GM12865 (cell line): ENCODE measurements around the gene SLCO3A1.
"Not testable (repeated sequence)": the region's sequence is repeated elsewhere in the genome, so short reads cannot be mapped to it uniquely, and the experiment has no call there.

Source experiments
- DNase-seq: peaks from one replicate; pipeline ENCODE4 v3.0.0; 2010; ENCODE audit warnings: low read depth
- H3K4me3 ChIP-seq: 2 replicates; pipeline ENCODE4 v1.5.1; 2011; ENCODE audit warnings: mild to moderate bottlenecking, low read depth, low read length, control low read depth
- TF ChIP-seq, protein P1 (sequence below): IDR thresholded peaks from 2 replicates; pipeline ENCODE4 v1.5.1; 2011; ENCODE audit warnings: low read length, control low read depth, low read depth, inconsistent platforms; ENCODE audit not compliant: insufficient read depth; ENCODE audit errors: missing control alignments

The SLCO3A1 gene

DNA sequence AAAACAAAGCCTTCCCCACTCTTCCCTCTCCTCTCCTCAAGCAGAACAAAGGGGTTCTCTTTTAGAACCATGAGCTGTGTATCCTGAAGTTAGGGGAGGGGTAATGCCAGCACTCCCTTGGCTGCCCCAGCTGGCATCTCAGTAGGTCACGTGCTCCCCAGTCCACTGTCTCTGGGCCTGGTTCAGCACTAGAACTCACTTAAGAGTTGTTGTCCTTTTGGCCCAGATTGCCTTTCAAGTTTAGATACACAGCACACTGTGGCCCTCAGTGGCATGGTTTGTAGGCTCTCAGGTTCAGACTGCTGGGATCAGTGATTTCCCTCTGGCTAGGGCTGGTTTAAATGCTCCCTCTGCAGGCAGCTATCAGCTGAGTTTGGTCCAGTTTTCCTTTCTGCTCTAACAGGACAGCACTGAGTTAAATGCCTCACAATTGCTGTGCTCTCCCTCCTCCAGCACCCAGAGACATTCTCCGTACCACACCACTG lies 351.8 kb downstream of the SLCO3A1 start:
- H3K4me3 ChIP-seq = no peak overlapping the region
- TF ChIP-seq, protein P1, sequence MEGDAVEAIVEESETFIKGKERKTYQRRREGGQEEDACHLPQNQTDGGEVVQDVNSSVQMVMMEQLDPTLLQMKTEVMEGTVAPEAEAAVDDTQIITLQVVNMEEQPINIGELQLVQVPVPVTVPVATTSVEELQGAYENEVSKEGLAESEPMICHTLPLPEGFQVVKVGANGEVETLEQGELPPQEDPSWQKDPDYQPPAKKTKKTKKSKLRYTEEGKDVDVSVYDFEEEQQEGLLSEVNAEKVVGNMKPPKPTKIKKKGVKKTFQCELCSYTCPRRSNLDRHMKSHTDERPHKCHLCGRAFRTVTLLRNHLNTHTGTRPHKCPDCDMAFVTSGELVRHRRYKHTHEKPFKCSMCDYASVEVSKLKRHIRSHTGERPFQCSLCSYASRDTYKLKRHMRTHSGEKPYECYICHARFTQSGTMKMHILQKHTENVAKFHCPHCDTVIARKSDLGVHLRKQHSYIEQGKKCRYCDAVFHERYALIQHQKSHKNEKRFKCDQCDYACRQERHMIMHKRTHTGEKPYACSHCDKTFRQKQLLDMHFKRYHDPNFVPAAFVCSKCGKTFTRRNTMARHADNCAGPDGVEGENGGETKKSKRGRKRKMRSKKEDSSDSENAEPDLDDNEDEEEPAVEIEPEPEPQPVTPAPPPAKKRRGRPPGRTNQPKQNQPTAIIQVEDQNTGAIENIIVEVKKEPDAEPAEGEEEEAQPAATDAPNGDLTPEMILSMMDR = no peak
- DNase-seq = peak; percentile 1

DNA sequence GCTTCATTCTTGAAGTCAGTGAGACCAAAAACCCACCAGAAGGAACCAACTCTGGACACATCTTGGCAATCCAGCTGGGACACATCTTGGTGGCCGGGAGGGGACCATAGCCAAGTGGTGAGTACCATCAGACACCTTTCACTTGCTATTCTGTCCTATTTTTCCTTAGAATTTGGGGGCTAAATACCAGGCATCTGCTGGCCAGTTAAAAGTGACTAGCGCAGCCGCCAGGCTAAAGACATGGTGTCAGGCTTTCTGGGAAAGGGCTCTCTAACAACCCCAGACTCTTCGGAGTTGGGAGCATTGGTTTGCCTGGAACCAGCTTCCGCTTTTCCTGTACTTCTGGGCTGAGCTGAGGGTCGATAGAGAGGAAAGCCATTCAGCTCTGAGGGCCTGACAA lies 354.1 kb downstream of the SLCO3A1 start:
- H3K4me3 ChIP-seq, DNase-seq: not testable (repeated sequence)
